NCI-H1092 treated with DMSO at 0.1 percent for 48 hours (cell line): ENCODE measurements around the gene TRIM66.

Source experiments
- DNase-seq: peaks from one replicate; lab custom pipeline; 2025; lab: John Stamatoyannopoulos, UW

TRIM66 gene

DNA sequence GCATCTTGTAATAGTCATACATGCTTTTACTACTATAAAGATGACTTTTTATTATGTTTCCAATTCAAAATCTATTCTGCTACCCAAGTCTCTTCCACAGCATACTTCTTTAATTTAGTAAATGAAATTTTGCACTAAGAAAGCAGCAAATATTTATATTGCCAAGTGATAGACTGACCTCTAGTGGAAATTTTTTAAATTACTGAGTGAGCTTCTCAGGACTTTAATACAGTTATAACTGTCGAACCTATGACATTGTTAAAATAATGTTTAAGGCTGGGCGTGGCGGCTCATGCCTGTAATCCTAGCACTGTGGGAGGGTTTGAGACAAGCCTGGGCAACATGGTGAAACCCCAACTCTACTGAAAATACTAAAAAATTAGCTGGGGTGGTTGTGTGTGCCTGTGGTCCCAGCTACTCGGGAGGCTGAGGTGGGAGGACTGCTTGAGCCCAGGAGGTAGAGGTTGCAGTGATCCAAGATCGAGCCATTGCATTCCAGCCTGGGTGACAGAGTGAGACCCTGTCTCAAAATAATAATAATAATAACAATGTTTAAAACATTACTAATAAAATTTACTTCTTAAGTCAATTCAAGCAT is 115.8 kb downstream of the TRIM66 start:
- DNase-seq: peak; percentile 48

DNA sequence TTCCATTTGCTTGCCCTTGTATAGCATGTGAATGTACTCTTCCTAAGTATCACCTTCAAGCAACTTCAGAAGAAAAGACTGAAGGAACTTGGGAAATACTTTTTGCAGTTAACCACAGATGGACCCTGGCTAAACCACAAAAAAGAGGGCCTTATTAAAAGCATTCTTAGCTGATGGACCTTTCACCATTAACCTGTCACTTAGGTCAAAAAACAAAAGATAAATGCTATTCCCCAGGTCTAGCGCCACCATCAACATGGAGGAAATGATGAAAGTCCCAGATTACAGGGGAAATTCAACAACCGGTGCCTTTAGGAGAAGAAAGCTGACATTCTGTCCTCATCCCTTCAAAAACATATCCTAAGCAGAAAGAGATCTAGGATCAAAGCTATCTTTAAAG is 117.9 kb downstream of the TRIM66 start:
- no peak for DNase-seq
